ENCODE data around the gene FAM240A.
"Not testable (repeated sequence)": the region's sequence is repeated elsewhere in the genome, so short reads cannot be mapped to it uniquely, and the experiment has no call there.

FAM240A gene

DNA sequence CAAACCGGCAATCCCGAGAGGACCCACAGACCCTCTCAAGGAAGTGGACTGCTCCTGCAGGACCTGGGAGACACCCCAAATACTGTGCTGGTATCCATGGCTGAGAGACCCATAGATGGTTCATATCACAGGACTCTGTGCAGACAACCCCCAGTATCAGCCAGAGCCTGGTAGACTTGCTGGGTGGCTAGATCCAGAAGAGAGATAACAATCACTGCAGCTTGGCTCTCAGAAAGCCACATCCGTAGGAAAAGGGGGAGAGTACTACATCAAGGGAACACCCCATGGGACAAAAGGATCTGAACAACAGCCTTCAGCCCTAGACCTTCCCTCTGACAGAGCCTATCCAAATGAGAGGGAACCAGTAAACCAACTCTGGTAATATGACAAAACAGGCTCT, 25.1 kb upstream of the FAM240A start:
- DNase-seq = not testable (repeated sequence)

DNA sequence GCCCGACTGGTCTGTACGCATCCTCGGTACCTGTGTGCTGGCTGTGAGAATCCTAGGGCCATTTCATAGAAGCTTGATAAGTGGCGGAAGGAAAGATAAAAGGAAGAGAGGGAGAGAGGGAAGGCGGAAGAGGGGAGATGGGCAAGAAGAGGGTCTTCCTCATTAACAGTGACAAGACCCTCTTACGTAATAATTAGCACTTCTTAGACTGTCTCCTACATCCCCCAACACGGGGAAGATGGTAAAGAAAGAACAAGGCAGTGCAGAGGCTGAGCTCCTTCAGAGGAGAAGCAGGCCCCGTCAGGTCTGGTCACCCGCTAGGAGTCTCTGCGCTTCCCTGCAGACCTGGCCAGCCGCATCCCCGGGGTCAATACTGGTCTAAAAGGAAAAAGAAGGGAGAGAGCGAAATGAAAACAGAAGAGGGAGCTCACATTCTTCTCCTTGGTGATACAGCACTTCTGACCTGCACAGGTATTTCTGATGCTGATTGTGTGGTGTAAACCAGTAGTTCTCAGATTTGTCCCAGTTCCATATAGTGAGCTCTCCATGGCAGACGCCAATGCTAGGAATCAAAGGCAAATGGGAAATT, 19.0 kb upstream of the FAM240A start:
- DNase-seq = no peak

DNA sequence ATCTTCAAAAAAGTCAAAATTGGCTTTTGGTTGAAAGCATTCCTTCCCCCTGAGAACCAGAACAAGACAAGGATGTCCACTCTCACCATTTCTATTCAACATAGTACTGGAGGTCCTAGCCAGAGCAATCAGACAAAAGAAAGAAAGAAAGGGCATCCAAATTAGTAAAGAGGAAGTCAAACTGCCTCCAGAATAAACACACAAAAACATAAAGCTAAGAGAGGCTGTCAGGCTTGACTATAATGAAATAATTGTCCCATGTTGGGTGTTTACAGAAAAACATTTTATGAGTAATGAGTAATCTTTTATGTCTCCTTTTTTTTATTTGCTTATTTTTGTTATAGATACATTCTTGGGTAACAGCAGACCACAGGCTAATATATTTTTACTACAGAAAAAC, 18.3 kb upstream of the FAM240A start:
- no peak for DNase-seq

DNA sequence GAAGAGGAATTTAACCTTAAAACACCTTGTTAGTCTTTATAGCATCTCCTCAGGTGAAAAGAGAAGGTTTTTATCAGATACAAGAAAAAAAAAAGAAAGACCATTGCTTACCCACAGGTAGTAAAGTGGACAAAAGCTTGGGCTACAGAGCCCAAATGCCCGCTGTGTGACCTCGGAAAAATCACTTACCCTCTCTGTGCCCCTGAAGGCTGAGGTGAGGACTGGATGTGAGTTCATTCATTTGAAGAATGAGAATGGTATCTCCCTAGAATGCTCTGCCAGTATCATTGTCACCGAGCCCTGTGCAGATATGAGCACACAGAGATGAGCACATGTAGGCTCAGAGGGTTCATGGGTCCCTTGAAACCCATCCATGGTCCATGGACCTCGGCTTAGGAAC, 17.6 kb upstream of the FAM240A start:
- no peak for DNase-seq

DNA sequence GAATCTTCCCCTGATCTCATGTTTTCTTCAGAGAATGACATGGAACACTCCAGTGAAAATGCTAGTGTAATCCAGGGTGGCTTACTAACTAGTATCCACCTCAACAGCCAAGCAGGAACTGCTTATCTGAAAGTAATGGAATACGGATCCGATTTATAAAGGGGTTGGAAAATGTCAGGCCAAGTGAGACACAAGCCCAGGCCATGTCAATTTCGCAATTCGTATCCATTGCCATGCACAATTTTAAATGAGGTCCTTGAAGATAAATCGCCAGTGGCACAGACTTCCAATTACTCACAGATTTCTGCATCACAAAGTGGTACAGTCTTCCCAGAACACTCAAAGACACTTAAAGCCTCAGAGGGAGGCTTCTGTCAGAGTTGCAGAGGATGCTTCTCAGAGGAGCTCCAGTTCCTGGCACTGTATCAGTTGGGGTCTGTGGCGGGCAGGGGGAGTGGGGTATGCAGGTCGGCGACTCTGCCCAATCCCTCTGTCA, 16.5 kb upstream of the FAM240A start:
- no peak for DNase-seq

DNA sequence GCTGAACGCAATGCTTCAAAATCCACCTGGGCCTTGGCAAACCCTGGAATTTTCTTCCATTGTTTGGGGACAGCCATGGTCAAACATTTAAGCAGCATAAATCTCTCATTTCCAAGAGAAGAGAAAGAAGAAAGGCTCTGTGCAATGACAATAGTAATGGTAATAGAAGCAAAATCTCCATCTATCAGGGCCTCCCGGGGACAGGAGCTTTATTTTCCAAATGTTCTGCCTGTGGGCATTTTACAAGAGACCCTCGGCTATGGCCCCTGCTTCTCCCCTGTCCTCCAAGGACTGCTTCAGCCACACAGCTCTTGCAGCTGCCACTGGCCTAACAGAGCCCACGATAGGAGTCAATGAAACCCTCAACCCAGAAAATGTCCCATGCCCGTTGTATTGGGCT, 12.7 kb upstream of the FAM240A start:
- no peak for DNase-seq

DNA sequence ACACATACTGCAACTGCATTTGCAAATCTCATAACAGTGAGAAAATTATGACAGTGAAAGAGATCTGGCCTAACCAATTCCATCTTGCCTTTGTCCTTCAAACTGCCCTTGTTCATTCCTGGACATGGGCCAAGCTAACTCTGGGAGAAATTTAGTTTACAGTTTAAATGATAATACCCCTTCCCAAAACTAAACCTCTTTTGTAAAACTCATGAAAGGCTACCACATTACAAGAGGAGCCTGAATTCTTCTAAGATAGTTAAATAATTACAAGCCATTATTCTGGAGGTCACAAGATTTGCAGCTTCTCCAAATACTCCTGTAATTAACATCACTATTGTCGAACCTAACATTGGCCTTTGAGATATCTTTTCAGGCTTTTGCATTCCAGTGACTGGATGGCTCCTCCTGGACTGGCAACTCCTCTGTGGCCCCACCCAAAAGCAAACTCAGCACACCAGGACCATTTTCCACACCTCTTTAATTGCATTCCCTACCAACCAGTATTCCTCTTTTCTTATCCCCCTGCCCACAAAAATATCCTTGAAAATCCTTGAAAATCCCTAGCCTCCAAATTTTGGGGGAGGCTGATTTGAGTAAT, 8.8 kb upstream of the FAM240A start:
- DNase-seq = no peak

DNA sequence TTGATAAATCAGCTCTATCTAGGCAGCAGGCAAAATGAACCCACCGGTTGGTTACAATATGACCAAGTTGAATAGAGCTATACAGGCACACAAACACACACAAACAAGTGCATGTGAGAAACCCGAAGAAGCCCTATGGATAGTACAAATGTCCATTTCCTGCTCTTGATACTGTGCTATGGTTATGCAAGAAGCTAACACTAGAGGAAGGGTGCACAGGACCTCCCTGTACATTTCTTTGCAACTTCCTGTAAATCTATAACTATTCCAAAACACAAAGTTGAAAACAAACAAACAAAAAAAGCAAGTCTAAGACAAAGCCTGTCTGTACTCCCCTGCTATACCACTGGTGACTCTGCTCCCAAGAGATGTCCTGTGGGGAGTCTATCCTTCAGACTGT, 8.2 kb upstream of the FAM240A start:
- no peak for DNase-seq

DNA sequence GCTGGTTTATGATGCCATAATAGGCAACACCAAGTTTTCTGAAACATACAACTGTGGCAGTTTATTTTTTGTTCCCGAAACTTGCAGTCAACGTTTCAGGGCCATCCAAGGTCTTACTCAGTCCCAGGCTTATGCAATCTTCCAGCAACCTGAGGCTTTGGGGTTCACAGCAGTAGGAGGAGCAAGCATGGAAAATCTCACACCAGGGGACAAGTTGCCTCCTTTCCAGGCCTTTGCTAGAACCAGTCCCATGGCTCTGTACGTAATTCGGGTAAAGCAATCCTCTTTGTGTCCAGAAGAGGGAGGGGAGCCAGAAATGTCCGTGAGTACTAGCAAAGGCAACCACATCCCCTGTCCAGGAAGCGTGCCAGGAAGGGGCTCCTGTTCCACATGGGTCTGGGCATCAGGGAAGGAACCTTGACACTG, 4.7 kb upstream of the FAM240A start:
- DNase-seq = no peak

DNA sequence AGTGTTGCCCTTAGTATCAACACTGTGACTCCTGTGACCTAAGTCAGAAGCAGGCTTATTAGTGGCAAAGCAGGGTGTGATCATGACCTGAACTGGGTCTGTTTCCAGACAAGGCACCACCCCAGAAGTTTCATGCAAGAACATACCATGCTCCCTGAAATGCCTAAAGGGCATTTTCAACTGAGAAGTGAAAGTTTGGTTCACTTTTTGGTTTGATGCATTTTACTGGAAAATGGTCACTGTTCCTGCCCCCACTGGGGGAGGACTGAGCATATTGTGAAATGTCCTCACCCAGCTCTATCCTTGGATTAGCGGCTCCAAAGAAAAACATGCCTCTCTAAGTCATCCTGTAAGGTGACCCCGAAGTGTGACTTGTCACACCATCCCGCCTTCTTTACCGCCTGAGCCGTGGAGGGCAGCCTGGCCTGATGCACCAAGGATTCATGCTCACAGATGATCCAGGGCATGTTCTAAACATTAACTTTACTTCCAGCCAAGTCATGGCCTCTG, 3.1 kb upstream of the FAM240A start:
- DNase-seq = no peak

DNA sequence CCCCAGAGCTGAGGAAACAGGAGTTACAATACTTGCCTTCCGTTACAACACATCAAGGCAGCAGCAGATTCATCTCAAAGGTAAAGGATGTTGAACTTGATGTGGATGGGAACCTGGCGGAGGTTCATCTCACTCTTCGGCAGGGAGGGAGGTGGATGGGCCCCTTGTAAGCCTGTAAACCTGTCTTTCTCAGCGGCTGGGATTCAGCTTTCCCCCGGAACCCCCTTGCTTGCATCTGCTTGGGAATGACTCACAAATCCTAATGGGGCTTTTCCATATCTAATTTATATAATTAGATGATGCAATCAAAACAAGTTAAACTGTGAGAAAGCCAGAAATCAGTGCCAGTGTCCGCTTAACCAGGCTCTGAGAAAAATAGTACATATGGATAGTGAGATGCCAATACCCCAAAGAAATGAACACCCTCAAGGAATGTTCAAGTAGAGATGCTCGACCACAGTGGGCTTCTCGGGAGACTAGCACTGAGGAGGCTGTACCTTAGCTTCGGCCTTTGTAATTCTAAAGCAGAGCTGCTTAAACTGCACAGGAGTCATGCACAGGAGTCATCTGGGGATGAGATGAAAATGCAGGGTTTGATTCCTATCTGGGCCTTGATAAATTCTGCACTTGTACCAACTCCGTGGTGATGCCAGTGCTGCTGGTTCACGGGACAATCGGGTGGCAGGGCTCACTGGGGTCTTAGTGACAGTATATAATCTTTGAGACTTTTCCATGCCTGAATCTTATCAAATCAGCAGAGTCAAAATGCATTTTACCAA, 2.2 kb upstream of the FAM240A start:
- no peak for DNase-seq

DNA sequence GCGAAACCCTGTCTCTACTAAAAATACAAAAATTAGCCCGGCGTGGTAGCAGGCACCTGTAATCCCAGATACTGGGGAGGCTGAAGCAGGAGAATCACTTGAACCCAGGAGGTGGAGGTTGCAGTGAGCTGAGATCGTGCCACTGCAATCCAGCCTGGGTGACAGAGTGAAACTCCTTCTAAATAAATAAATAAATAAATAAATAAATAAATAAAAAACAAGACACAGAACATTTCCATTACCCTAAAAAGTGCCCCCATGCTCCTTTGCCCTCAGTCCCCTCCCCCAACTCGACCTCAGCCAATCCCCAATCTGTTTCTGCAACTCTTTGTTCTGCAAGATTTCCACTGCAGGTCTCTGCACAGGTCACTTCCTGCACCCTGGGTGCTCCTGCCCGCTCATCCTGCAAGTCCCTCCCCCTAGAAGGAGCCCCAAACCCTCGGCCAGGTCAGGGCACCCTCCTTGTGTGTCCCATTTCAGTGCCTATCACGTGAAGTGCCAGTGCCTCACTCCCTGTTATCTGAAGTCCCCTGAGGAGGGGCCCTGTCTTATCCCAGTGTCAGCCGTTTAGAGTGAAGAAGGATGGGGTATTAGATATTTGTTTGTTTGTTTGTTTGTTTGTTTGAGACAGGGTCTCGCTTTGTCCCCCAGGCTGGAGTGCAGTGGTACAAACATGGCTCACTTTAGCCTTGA, 1.1 kb downstream of the FAM240A start:
- no peak for DNase-seq

DNA sequence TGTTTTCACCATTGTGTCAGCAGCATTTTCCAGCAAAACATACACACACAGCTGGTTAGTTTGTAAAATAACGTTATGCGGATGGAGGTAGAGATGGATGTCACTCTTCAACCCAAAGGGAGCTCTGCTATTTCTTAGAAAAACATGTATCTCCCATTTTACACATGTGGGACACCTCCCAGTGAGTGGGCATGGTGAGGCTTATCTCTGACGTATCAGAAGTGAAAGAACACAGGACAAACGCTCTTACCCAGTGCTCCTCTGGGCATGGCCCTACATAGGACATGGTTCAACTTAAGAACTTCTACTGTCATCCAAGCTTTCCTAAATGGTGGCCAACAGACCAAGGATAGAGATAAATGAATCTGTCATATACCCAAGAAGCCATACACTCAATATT, 2.1 kb downstream of the FAM240A start:
- DNase-seq = no peak

DNA sequence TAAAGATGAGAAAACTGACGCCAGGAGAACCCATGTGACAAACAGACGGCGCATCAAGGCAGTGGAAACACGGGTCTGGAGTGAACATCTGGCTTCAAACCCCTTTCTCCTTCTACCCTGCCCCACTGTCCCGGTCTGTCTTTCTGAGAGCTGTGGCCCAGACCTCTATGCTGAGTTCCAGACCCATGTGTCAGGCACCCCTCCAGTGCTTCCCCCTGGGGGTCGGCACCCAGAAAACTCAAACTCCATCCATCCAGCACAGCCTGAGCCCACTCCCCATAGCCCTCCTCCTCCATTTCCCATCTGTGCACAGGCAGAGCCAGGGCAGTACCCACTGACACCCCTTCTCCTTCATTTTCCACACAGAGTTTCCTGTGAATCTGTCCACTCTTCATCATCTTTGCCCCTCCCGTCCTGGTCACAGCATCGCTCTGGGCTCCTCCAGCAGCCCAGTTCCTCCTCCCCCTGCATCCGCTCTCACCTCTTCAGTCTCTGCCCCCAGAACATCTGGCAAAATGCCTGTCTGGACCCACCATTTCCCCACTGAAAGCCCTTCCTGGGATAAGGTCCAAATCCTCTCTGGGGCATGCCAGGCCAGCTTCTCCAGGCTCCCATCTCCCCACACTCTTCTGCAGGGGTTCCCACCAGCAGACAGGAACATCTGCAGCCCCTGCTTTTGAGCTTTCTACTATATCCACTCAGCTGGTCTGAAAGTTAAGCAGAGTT, 2.9 kb downstream of the FAM240A start:
- no peak for DNase-seq

DNA sequence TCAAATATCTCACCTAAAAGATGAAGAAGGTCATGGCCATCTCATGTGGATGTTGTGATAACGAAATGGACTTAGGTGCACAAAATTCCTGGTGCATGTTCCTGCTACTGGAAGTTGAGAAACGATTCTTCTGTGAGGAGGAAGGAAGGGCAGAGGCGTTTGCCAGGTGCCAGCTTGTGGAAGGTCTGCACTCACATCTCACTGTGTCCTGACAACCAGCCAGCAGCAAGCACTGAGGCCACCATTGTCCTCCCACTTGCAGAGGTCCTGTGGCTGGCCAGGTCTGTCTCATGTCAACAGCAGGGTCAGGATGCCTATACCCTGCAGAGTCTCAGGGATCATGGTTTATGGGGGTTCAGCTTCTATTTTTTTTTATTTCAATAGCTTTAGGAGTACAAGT, 3.7 kb downstream of the FAM240A start:
- DNase-seq = no peak

DNA sequence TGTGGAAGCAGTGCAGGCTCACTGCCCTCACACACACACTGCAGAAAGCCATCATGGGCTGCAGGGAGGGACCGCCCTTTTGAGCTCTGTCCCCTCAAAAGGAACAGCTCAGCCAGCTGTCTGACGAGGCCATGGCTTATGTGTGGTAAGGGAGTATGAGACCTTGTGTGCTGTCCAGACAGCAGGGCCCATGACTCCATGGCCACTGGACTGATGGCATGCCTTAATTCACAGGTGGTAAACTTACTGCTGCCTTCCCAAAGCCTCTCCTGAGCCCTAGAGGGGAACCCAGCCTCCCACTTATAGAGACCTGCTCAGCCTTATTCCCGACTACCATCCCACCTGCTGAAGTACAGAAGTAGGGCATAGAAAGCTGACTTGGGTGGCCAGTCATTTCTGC, 5.6 kb downstream of the FAM240A start:
- no peak for DNase-seq

DNA sequence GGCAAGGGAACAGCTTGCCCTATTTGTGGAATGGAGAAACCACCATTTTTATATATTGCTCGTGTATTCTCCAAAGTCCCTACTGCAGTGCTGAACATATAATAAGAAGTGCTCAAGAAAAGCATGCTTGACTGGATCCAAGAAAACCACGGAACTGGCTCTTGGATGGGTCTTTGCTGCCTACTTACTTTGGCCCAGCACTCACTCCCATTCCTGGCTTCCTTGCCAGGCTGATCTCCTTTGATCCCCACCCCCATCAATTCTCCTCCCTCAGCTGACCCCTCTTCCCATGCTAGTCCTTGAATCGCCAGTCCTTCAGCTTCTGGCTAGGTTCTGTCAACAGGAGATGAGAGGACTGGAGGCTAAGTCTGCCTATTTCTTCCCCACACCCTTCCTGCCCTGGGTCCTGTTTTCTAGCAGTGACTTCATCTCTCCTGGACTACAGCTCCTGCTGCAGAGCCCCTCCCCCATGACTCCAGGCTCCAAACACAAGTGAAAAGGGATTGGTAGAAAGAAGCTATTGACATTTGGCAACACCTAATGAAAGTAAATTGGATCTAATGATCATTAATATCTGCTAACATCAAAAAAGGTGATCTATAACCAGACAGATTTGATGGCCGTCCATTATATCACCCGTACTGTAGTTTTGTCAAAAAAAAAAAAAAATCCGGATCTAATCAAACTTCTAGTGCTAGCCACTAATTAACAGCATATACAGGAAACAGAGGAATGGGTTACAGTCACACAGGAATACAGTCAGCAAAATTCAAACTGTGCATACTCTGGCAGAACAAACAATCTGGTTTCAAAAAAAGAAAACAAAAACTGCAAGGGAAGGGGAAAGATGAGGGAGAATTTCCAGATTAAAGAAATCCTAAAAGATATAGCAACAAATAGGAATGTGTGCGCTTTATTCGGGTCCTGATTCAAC, 7.8 kb downstream of the FAM240A start:
- no peak for DNase-seq

DNA sequence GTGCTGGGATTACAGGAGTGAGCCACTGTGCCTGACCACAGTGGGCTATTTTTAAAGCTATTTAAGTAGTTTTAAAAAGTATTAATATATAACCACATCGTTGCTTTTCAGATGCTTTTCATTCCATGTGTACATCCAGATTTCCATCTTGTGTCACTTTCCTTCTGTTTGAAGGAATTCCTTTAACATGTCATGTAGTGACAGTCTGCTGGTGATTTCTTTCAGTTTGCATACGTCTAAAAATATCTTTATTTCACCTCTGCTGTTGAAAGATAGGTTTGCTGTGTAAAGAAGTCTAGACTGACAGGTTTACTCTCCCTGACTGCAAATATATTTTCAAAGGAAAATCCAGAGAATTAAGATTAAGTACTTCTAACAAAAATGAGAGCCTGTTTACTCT, 12.2 kb downstream of the FAM240A start:
- no peak for DNase-seq

DNA sequence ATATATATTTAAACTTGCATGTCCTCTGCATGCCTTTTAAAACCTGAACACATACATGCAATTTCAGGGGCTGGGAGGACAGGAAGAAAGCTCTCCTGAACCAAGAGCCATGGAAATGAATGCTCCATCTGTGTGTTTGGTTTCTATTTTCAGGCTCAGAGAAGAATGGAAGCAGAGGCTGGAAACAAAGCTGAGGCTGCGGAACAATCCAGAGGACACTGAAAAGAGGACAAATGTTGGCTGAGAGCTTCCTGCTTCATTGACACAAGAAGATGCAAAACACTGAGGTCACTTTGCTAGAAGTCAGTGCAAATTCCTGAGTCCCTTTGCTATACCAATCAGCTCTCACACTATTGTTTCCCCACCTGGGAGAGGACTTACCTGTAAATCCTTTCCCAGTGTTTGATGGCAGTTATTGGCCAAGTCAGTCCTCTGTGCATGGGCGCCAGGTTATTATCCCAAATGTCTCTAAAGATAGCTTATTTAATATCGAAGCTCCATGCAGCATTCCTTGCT, 12.7 kb downstream of the FAM240A start:
- no peak for DNase-seq

DNA sequence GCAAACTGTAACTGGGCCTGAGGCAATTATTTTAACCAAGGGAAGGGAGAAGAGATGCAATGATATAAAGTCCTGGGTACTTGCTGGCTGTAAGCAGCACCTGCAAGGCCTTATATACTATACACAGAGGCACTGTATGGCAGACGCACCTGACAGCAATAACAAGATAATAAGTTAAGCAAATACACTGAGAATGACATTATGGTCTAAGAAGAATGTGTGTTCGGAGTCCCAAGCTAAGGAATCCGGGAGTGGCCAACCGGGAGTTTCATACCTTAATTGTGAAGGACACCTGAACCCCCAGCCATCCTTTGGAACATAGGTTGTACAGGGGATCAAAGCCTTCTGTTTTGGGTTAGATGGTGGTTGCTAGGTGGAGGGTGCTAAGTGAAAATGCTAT, 13.7 kb downstream of the FAM240A start:
- no peak for DNase-seq

DNA sequence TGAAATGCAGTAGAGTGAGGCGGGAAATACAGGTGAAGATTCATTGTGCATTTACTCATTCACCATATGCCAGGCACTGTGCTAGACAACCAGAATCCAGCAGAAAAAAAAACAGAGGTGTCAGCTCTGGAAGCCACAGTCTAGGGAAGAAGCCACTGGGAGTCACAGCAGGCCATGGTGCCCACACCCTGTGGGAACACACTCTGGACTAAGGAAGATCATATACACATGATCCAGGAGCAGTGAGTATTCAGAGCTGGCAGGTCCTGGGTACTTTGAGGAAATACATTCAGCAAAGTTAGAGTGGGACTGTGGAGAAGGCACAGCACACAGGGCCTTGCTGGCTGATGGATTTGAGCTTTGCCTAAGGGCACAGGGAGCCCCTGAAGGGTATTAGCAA, 14.8 kb downstream of the FAM240A start:
- DNase-seq = no peak
